Activated naive CD4-positive, alpha-beta T cell treated with Interleukin-2 at 50 U/mL for 16 hours (primary cell): ENCODE data around the gene ZNF423.

Experiments used
- DNase-seq: peaks from one replicate; pipeline ENCODE4 v3.0.0-alpha.2; 2020

The ZNF423 gene

DNA sequence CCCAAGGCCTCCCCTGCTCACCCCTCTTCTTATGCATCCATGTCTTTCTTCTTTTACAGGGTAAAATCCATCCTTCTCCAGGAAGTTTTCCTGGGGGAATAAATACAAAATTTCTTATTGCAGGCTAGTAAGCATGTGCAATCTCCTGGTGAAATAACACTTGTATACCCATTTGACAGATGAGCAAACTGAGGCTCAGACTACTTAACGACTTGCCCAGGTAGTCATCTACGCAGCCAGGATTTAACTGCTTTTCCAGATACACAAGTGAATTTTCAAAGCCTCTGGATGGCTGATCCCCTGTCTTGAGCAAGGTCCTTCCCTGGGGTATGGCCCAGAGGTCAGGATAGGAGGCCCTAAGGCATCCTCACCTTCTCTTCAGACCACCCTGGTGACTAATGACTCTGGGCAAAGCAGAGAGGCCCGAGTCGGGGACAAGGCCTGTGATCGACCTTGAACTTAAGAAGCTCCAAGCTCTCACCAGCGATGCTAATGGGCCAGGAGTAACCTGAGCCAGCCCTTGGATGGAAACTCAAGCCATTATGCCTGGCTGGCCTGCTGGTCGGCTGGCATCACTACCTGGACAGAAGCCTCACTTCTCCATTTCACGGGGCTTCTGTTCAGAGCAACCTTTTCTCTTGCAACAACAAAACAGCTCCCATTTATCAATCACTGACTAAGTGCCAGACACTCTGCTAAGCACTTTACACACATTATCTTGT lies 33.1 kb downstream of the ZNF423 start:
- DNase-seq, result no peak

DNA sequence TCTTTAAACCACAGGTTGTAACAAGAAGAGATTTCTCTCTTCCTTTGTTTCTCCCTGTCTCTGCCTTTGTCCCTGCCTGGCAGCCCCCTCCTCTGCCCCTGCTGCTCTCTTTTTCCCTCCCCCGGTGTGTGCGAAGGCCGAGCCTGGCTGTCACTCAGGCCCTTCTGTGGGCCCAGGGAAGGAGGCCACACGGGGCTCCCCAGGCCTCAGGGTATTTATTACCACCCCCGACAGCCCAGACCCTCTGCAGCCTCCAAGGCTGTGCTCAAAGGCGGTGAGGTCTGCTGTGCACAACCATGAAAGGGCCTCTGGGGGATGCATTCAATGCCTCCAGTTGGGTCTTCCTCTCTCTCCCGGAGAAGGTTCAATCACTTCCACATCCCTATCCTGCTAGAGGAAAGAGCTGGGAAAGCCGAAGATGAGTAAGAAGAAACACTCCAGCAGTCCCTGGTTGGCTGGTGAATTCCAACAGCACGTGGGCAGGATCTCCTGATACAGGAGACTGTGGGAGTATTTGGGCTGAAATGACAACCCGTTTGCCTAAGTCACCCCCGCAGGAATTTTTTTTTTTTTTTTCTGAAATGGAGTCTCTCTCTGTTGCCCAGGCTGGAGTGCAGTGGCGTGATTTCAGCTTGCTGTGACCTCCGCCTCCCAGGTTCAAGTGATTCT lies 34.2 kb downstream of the ZNF423 start:
- no peak for DNase-seq

DNA sequence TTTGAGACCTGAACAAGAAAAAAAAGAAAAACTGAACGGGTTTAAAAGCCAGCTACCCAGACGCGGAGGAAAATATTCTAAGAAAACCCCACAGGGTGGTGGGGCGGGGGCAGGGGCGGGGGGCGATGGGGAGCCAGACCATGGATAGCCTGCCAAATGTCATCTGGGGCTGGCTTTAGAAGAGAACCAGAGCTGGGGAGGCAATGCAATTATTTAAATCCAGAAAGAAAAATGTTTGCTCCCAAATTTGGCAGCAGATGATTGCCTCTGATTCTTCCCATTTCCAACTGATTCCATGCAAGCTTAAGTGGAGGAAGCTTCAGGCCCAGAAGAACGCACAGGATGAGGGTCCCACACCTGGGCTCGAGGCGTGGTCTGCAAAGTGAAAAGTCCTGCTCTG lies 34.8 kb downstream of the ZNF423 start:
- no peak for DNase-seq

DNA sequence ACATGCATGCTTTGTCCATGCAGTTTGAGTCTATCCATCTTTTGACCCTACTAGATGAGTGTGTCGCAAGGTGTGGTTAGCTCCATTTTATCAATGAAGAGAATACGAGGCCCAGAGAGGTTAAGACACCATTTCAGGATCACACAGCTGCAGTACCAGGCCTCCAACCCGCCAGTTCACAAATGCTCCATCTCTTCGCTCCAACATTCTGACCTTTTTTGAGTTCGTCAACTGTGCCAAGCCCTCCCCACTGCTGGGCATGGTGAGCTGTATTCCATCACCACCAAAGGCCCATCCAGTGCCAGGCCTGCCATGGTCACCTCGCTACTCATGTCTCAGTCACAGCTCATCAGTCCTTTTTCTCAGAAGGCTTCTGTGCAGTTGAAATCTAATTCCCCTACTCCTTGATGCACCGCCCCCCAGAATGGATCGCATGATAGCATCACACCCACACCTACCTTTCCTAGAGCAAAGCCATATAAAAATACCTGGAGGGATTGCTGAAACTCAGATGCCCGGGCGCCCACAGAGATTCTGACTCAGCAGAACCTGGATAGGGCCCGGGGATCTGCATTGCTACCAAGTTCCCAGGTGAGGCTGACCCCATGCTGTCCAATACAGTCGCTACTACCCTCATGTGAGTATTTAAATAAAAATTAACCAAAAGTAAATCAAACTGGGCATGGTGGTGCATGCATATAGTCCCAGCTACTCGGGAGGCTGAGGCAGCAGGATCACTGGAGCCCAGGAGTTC lies 38.0 kb downstream of the ZNF423 start:
- no peak for DNase-seq

DNA sequence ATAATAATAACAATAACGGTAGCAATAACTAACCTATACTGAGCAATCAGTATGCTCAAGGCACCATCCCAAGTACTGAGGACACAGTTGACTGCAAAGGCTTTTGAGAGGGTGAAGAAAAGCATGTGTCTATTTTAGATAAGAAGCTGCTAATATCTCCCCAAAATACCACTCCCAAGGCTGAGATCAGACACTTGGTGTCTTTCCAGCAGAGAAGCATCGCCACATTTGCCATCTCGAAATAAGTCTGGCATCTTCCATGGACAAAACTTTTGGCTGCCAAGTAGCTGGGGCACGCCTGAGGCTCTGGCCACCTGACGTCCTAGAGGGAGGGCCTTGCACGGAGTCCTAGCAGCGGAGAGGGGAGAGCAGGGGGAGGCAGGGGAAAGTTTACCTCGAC lies 39.0 kb downstream of the ZNF423 start:
- no peak for DNase-seq

DNA sequence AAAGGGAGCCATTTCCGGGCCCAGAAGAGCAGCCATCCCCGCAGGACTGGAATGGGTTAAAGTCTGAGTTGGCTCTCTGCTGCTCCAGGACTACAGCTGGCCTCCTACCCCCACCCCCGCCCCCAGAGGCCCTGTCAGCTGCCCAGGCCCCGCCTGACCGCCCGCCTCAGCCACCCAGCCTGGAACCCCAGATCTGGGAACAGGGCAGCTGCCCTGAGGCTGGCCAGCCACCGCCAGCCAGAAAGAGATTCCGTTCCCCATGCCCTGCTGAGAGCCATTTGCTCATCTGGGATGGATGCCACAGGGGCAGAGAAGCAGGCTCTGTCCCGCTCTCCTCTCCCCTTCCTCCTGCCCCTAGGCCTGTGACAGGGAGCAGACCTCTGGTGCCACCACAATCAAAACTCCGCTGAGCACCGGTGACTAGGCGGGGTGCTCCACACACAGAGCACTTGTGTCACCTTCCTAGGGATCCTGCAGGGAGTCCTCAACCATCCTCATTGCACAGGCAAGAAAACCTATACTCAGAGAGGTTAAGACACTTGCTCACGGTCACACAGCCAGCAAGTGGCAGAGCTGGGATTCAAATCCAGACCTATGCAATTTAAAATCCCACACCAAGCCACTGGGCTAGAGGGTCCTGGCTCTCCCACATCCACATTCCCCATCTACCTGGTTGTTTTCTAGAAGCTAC lies 44.1 kb downstream of the ZNF423 start:
- DNase-seq, result no peak

DNA sequence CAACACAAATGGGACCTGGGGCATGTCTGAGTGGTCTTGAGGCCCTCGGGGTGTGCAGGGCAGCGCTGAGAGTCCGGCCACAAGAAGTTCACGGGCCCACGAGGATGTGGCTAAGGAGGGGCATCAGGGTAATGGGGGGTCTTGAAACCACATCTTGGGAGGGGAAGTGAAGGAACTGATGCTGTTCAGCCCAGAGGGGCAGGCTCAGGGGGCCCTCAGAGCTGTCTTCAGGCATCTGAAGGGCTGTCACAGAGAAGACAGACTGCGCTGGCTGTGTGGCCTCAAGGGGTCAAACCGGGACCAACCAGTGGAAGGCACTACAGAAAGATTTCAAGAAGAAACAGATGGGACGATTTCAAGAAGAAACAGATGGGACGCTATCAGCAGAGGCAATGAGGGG lies 45.1 kb downstream of the ZNF423 start:
- DNase-seq, result no peak

DNA sequence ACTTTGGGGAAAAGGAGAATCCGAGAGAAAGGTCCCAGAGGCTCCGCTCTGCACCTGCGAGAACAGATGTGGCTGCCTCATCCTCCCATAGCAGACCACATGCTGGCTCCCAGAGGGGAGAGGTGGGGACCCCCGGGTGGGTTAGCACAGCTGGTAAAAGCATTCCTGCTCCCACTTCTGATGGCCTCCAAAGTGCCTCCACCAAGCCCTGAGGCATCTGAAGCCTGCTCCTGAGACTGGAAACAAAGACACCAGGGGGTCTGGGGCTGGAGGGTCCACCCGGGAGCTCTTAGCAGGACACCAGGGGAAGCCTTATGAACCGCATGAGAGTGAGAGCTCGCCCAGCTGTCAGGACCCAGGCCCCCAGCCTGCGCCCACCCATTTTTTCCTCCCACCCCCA lies 46.4 kb downstream of the ZNF423 start:
- no peak for DNase-seq

DNA sequence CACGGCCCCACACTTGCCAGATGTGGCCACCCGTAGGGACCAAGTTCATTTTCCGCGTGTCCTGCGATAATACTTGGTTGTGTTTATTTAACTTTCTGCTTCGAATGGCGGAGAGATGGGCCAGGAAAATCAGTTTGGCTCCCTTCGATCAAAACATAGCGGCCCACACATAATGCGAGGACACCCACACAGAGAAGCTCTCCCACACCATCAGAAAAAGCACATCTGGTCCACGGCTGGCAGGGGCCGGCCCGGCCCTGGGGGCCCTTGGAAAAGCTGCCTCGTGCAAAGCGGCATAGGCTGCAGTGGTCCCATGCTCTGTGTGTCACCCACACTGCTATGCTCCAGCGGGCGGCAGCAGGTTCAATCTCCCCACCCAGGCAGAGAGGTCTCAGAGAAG lies 46.9 kb downstream of the ZNF423 start:
- DNase-seq, result no peak

DNA sequence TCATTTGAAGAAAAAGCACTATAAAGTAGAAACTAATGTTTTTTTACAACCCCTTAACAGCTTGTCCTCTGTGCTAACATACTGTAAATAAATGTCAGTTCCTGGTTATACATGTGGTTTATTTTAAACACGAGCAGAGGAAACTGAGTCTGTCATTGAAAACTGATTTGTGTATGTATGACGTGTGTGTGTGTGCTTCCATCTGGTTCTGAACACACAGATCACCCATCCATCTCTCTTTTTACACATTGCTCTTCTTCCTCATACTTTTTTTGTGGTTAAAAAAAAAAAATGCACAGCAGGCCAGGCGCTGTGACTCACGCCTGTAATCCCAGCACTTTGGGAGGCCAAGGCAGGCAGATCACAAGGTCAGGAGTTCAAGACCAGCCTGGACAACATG lies 49.5 kb downstream of the ZNF423 start:
- no peak for DNase-seq

DNA sequence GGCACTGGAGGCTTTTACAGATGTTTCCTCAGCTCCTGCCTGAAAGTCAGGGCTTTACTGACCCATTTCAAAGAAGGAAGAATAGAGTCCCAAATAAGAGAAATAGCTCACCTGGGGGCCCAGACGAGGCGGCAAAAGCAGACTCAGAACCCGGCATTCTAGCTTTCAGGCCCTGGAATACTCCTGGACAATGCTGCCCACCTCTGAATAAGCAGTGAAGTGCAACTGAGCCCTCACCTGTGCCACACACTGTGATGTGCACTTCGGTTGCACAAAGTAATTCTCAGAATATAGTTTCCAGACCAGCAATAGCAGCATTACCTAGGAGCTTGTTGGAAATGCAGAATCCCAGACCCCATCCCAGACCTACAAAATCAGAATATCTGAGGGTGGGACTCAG lies 54.6 kb downstream of the ZNF423 start:
- DNase-seq, result no peak

DNA sequence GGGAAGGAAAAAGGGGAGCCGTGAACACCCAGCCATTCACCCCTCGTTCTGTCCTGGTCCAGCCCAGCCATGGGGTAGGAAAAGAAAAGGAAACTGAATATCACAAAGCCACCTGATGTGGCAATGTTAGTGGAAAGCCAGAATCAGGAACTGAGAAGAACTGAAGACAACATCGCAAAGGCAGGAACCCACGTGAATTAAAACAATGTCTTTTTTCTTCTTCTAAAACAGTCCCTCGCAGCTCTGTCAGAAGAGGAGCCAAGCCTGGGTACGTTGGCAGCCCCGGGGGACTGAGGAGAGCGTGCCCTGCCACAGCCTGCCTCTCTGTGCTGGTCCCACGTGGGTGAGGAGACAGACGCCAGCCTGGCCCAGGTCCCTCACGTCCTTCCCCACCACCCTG lies 55.0 kb downstream of the ZNF423 start:
- DNase-seq, result no peak

DNA sequence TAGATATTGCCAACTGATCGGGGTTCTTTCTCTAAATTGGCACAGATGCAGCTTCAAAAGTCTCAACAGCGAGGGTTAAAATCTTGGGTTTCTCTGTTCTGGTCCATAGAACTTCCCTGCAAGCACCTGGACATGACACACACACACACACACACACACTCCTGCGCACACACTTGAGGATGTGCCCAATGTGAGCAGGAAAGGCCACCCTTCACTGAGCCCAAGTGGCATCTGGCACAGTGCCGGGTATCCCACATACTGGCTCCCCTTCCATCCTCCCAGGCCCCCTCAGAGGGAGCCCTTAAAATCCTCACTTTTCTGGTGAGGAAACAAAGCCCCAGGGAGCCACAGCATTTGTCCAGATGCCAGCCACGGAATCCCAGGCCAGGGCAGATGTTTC lies 55.5 kb downstream of the ZNF423 start:
- no peak for DNase-seq

DNA sequence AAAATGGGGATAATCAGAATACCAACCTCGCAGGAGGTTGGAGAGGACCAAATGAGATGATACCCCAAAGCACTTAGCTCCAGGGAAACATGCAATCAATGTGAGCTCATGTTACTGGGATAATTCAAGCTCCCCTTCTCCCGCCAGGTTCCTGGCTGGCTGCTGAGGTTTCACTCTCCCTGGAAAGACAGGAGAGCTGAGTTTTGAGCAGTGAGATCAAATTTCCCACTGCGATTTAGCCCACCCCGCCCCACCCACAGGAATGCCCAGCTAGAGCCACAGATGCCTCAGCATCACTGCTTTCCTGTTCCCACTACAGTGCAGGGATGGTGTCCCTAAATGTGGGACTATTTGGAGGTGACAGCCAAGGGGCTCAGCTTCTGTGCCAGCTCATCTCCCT lies 56.7 kb downstream of the ZNF423 start:
- DNase-seq, result no peak

DNA sequence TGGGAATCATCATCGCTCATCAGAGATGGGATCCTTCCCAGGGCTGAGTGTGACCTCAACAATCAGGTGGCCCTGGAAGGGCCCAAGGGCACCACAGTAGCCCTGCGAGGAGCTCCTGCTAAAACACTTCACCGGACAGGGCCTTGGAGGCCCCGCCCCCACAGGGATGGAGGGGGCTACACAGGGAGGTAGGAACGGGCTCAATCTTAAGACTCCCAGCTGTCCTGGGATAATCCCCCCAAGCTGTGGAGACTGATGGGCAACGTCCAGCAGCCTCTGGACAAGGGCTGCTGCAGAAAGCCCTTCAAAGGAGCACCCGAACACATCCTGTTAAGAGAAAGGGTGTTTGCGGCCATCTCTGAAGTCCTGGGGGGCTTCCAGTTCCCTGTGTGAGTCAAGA lies 60.4 kb downstream of the ZNF423 start:
- DNase-seq, result no peak

DNA sequence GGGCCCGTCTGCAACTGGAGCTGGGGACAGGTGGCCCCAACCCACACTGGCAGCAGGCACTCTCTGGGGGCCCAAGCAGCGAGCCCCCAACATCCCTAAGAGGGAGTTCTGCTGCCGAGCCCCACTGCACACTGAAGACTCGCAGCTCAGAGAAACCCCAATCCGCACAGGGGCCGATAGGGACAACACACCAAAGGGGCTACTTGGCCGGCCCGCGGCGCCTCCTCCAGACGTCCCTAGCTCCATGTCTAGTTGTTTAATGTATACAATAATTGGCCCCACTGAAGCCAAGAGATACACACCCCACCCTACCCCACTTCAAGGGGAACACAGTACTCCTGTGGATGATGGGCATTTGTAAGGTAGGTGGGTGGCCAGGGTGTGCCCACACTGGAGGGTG lies 62.7 kb downstream of the ZNF423 start:
- DNase-seq, result no peak

DNA sequence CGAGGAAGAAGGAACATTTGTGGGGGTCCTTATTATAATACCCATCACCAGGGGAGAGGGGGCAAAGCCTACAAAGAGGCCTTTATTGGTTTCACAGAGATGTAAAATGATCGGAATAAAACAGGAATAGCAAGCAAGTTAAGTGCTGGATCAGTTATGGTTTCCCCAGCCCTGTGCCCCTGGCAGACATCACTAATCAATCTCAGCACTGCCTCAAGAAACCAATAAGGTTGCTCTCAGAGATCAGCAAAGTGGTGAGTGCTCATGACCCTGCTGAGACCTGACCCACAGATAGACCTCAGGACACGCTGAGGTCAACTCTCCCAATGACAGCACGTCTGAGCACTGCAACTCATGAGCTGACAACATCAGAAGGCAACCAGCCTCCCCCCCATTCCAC lies 66.3 kb downstream of the ZNF423 start:
- no peak for DNase-seq

DNA sequence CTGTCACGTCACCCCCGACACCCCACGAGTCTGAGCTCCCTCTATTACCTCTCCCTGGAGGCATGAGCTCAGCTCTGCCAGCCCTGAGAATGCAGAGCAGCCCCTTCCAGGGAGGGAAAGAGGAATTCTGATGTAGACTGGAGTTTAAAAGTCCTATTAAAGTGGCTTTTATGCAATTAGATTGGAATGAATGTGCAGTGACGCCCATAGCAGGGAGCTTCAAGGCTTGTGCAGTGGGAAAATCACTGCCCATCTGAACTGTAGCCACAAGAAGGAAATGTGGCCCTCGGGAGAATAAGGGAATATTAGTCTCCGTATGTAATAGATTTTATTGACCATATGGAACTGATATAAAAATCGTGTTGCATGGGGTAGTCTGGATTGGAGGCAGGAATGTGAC lies 66.9 kb downstream of the ZNF423 start:
- DNase-seq, result no peak

DNA sequence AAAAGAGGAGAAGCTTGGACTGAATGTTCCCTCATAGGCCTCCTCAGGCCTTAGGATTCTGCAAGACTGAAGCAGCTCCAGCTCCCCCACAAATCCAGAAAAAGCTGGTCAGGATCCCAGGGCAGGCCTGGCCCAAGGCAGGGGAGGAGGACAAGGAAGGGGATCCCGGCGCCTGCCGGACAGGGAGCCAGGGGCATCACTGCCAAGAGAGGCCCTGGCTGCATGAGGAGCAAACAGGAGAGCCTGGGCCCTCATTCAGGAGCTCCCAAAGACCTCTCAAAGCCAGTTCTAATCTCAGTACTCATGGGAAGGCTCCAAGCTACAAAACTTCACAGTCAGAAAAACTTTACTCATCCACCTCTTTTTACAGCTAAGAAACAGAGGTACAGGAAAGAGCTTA lies 67.3 kb downstream of the ZNF423 start:
- DNase-seq, result no peak

DNA sequence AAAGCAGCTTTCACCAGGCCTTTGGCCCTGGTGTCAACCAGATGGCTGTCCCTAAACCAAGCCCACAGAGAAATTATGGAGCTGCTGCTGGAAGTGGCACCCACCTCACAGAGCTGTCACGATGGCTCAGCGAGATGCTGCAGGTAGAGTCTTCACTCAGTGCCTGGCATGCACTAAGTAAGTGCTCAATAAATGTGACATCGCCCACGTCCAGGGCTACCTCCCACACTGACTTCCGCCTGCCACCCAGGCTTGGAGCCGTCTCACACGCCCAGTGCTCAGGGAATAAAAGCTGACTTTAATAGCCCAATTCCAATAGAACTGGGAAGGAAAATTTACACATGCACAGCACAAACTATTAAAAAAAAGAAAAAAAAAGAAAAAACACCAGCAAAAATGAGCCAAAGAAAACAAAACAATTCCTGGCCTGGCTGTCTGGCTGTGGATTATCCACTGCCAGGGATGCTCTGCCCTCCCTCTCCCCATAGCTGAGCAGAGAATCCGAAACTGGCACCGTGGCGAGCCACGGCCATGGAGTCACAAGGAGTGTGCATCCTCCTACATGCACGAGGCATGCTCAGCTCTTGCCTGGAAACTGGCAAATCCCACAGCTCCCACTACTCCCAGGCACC lies 68.9 kb downstream of the ZNF423 start:
- no peak for DNase-seq

DNA sequence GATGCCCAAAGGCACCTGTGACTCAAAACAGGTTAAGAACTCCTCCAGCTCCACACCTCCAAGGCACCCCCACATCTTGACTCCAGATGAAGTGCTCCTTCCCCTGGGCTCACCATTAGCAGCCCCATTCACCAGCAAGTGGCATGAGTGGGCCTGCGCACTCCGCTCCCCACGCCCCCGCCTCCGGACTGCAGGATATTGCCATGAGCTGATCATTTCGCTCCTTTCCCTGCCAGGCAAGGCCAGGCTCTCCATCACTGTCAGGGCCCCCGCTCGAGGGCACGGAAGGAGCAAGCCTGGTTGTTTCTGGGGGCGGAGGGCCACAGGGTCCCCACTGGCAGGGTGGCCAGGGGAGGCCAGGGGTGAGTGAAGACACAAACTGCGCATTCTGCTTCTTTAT lies 69.9 kb downstream of the ZNF423 start:
- DNase-seq, result no peak

DNA sequence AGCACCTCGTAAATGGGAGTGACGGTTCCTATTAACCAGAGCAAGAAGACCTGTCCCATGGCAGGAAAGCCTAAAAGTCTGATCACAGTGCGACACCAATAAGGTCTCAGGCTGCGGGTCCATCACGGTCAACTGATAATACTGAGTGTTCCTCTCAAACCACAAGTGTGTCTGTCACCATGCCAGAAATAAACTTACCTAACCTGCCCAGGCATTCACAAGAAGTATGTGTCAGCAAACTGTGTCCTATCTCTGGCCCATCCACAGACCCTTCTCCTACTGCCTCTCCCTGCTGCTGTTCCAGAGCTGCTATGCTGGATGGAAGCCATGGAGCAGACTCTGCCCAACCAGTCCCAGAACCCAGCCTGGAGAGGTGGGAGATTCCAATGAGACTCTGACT lies 73.5 kb downstream of the ZNF423 start:
- no peak for DNase-seq

DNA sequence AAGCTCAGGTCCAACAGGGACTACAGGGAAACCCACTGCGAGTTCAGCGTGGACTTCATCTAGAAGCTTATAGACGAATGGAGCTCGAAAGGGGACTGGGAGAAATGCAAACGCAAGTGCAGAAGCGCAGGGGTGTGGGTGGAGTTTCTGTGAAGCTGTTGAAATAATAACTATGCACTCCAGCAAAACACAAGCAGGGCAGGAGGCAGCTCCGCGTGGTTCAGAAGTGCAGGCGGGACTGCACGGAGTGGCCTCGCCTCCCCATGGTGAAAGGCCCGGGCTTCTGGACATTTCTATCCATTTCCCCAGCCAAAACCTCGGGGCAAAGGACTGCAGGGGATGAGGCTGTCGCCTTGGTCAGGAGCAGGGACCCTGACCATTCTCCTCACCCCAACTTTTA lies 74.5 kb downstream of the ZNF423 start:
- no peak for DNase-seq
